GM06990 (cell line): ENCODE results near the gene KANK4.

ENCODE experiments used
- DNase-seq: peaks from one replicate; pipeline ENCODE4 v3.0.0-alpha.2; 2011; ENCODE audit not compliant: insufficient read length; ENCODE audit errors: extremely low read depth
- H3K27me3 ChIP-seq: replicated peaks from 2 replicates; pipeline ENCODE4 v1.6.0; 2011; ENCODE audit warnings: low read length; ENCODE audit not compliant: control insufficient read depth, insufficient read depth
- H3K36me3 ChIP-seq: 2 replicates; pipeline ENCODE4 v1.5.1; 2011; ENCODE audit warnings: low read length; ENCODE audit not compliant: control insufficient read depth, insufficient read depth
- H3K4me3 ChIP-seq: replicated peaks from 2 replicates; pipeline ENCODE4 v1.5.1; 2011; ENCODE audit warnings: low read depth, mild to moderate bottlenecking, control low read depth, low read length
- TF ChIP-seq, protein P1 (sequence below): IDR thresholded peaks from 2 replicates; pipeline ENCODE4 v1.5.1; 2011; ENCODE audit warnings: low read length, control low read depth, mild to moderate bottlenecking, inconsistent platforms; ENCODE audit not compliant: insufficient read depth, poor library complexity, severe bottlenecking

Gene KANK4

DNA sequence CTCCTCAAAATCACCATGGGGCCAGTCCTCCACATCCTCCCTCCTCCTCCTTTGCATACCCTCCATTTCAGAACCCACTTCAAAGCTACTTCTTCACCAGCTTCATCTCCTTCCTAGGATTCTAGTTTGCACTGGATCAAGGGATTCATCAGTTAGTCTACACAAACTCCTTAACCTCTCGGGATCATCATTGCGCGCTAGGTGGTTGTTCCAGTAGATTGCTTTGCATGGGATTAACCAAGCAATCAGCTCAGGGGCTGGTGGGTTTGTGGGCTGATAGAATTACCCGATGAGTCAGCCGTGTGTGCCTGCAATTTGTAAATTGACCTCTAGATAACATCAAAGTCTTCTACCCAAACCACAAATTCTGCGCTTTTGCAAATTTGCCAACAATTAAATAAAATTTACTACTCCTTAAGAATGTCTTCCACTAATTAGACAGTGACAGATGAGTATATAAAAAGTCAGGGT is 7.7 kb downstream of the KANK4 start:
- TF ChIP-seq, protein P1, sequence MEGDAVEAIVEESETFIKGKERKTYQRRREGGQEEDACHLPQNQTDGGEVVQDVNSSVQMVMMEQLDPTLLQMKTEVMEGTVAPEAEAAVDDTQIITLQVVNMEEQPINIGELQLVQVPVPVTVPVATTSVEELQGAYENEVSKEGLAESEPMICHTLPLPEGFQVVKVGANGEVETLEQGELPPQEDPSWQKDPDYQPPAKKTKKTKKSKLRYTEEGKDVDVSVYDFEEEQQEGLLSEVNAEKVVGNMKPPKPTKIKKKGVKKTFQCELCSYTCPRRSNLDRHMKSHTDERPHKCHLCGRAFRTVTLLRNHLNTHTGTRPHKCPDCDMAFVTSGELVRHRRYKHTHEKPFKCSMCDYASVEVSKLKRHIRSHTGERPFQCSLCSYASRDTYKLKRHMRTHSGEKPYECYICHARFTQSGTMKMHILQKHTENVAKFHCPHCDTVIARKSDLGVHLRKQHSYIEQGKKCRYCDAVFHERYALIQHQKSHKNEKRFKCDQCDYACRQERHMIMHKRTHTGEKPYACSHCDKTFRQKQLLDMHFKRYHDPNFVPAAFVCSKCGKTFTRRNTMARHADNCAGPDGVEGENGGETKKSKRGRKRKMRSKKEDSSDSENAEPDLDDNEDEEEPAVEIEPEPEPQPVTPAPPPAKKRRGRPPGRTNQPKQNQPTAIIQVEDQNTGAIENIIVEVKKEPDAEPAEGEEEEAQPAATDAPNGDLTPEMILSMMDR, result no peak
- DNase-seq, result no peak
- Histone ChIP-seq H3K36me3 (no peaks in the 10 kb centered on the region), H3K4me3 (no peak overlapping the region), H3K27me3 (no peaks in the 10 kb centered on the region; the same call in none of the 2 replicates)

DNA sequence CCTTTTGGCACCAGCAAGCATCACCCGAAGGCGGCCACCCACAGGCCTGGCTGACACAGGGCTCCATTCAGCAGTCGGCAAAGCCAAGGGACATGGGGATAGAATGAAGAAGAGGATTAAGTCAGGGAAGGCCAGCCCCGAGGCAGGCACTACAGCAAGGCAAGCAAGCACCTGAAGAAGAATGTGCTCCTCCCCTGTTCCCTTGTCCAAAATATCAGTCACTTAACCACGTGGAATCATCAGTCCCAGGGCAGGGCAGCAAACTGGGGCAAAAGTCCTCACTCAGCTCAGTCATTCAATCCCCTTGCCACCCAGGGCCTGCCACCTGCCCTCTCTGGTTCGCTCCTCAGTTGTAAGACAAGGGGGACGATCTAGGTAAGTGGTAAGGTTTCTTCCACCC is 9.3 kb downstream of the KANK4 start:
- DNase-seq, result no peak
- TF ChIP-seq, protein P1, result no peak
- Histone ChIP-seq H3K36me3 (no peaks in the 10 kb centered on the region), H3K27me3 (no peaks in the 10 kb centered on the region; the same call in none of the 2 replicates), H3K4me3 (no peak overlapping the region)

DNA sequence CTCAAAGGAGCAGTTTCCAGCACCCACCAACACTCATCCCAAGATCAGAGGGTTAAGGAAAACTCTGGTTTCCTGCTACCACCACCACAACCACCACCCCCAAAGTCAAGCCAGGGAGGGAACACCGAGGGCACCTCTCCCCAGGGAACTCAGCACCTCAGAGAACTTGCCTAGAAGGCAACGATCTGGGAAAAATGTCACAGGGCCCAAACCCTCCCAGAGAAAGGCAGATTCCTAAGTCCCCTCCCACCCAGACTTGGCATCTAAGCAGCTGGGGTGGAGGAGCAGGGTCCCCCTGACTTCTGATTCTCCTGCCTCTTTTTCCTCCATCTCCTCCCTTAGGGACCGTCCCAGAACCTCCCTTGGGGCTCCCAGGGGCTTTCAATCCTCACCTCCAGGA is 10.6 kb downstream of the KANK4 start:
- Histone ChIP-seq H3K27me3 (no peaks in the 10 kb centered on the region; the same call in none of the 2 replicates), H3K36me3 (no peaks in the 10 kb centered on the region), H3K4me3 (no peak overlapping the region)
- no peak for DNase-seq
- TF ChIP-seq, protein P1, result no peak

DNA sequence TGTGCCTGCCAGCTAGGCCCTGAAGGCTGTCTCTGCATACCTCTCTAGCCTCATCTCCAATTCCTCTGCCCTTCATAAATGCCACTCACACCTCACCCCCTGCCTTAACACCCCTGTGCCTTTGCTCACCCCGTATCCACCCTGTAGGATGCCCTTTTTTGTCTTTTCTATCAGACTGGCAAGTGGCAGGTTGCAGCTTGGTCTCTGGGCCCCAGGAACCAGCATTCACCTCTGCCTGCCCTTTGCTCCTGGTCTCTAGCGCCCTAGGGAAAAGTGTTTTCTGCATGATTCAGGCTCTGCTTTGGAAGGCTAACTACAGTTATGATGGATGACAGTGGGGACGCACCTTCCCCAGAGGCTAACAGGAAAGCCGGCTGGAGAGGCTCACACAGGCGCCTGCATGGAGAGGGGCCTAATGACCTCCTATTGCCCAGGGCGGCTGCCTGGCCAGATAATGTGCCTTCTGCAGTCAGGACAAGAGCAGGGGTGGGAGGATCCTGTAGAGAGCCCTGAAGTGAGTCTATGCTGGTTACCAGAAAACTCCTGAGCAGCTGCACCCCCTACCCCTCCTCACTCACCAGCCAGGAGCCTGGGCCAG is 11.2 kb downstream of the KANK4 start:
- DNase-seq, result no peak
- no peaks in the 10 kb centered on the region; the same call in none of the 2 replicates for H3K27me3 ChIP-seq
- no peak overlapping the region for H3K4me3 ChIP-seq
- TF ChIP-seq, protein P1, result no peak
- H3K36me3 ChIP-seq, result no peaks in the 10 kb centered on the region

DNA sequence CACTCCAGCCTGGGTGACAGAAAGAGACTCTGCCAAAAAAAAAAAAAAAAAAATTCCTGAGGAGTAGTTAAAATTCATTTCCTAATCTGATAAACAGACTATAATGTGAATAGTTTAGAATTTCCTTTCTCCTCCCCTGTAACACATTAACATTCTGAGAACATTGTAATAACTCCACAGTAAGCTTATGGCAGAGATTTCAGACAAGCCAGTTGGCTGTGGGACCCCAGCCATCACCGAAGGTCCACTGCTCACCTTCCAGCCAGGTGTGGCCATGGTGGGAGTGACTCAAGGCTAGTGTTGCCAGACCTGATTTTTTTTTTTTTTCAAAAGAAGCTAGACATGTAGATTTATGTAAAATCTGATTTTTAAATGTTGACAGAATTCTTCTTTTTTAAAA is 11.8 kb downstream of the KANK4 start:
- H3K4me3 ChIP-seq, result no peak overlapping the region
- no peaks in the 10 kb centered on the region; the same call in none of the 2 replicates for H3K27me3 ChIP-seq
- no peaks in the 10 kb centered on the region for H3K36me3 ChIP-seq
- DNase-seq, result no peak
- TF ChIP-seq, protein P1, result no peak
